ENCODE data around the gene AKR1C3. TPM values are rescaled to one million over a fixed set of nuclear protein-coding genes. Genes with fewer than 3 reads are reported as not detected.

Gene AKR1C3
- total RNA-seq, 1 donor from 2014 or later: 84.4 TPM

GRCh38 chr10:5088703-5089261 lies 5.4 kb upstream of the AKR1C3 start:
- no peak for ATAC-seq
- intact Hi-C loops (cut with DNase I): no loop called here

GRCh38 chr10:5089865-5090264 lies 4.3 kb upstream of the AKR1C3 start:
- DNase-seq (no peak), ATAC-seq (peak; percentile 81 to 86)
- Histone ChIP-seq H3K4me3 (no peak overlapping the region), H3K9me3 (no peaks in the 10 kb centered on the region), H3K36me3 (no peaks in the 10 kb centered on the region), H3K4me1 (peaks cover 4% of the 10 kb centered on the region), H3K27ac (no peak overlapping the region), H3K27me3 (ENCODE audit: low read depth) (no peaks in the 10 kb centered on the region)
- intact Hi-C loops (cut with DNase I): loop anchor here (10.0 kb wide), 1 partner anchor 235 kb away; no protein-coding TSS in a partner anchor
- TF ChIP-seq CTCF (IDR thresholded peaks at IDR 0.05): peak; percentile 40

More at GRCh38 chr10:5088703-5089261, 5.4 kb upstream of the AKR1C3 start:
- no peak overlapping the region for H3K27ac ChIP-seq
- no peaks in the 10 kb centered on the region for H3K36me3 ChIP-seq
- no peaks in the 10 kb centered on the region for H3K4me1 ChIP-seq
- no peak overlapping the region for H3K4me3 ChIP-seq
- no peaks in the 10 kb centered on the region for H3K27me3 ChIP-seq (ENCODE audit: low read depth)
- no peak for TF ChIP-seq CTCF (IDR thresholded peaks at IDR 0.05)
- no peak for DNase-seq
- H3K9me3 ChIP-seq: no peaks in the 10 kb centered on the region

GRCh38 chr10:5090551-5090950 lies 3.7 kb upstream of the AKR1C3 start:
- no peaks in the 10 kb centered on the region for H3K9me3 ChIP-seq
- H3K27ac ChIP-seq: no peak overlapping the region
- H3K4me3 ChIP-seq: no peak overlapping the region
- intact Hi-C loops (cut with DNase I): loop anchor here (10.0 kb wide), 1 partner anchor 236 kb away; no protein-coding TSS in a partner anchor
- no peak for DNase-seq
- H3K36me3 ChIP-seq: no peaks in the 10 kb centered on the region
- no peaks in the 10 kb centered on the region for H3K27me3 ChIP-seq (ENCODE audit: low read depth)
- peaks cover 11% of the 10 kb centered on the region for H3K4me1 ChIP-seq
- TF ChIP-seq CTCF (IDR thresholded peaks at IDR 0.05): no peak
- peak in 1 of 2 donors; percentile 8 for ATAC-seq

GRCh38 chr10:5091196-5091595 lies 3.0 kb upstream of the AKR1C3 start:
- TF ChIP-seq CTCF (IDR thresholded peaks at IDR 0.05): no peak
- Histone ChIP-seq H3K27ac (no peak overlapping the region), H3K9me3 (no peaks in the 10 kb centered on the region), H3K4me1 (peaks cover 16% of the 10 kb centered on the region), H3K36me3 (no peaks in the 10 kb centered on the region), H3K27me3 (ENCODE audit: low read depth) (no peaks in the 10 kb centered on the region), H3K4me3 (no peak overlapping the region)
- no peak for DNase-seq
- intact Hi-C loops (cut with DNase I): loop anchor here (10.0 kb wide), 1 partner anchor 236 kb away; no protein-coding TSS in a partner anchor
- no peak for ATAC-seq

- intact Hi-C loops (cut with DNase I): loop anchor here (10.0 kb wide), 1 partner anchor 238 kb away; no protein-coding TSS in a partner anchor
Observed at GRCh38 chr10:5092375-5092774, 1.8 kb upstream of the AKR1C3 start.

More at GRCh38 chr10:5092375-5092774, 1.8 kb upstream of the AKR1C3 start:
- H3K4me3 ChIP-seq: no peak overlapping the region
- no peak for TF ChIP-seq CTCF (IDR thresholded peaks at IDR 0.05)
- peaks cover 16% of the 10 kb centered on the region for H3K4me1 ChIP-seq
- no peak for ATAC-seq
- no peak overlapping the region for H3K27ac ChIP-seq
- H3K36me3 ChIP-seq: peaks cover 2% of the 10 kb centered on the region
- H3K9me3 ChIP-seq: no peaks in the 10 kb centered on the region
- no peak for DNase-seq
- no peaks in the 10 kb centered on the region for H3K27me3 ChIP-seq (ENCODE audit: low read depth)
